Fibroblast of the aortic adventitia (primary cell): ENCODE results near the gene RAD51B. TPM values are rescaled to one million over a fixed set of nuclear protein-coding genes. Genes with fewer than 3 reads are reported as not detected.

Source experiments
- DNase-seq: peaks from one replicate; pipeline ENCODE4 v3.0.0-alpha.2; 2010; ENCODE audit warnings: low read depth
- H3K4me3 ChIP-seq: 2 replicates; pipeline ENCODE4 v1.5.1; 2011; ENCODE audit warnings: low read depth, mild to moderate bottlenecking, control low read depth, low read length, moderate library complexity
- total RNA-seq: library from RNA; depleted of rRNA; stranded (reverse); fragments of >200 nt; gene quantifications from 2 replicates; pipeline ENCODE4 v1.2.3, GENCODE V29; 2012; ENCODE audit warnings: low replicate concordance
- TF ChIP-seq, protein P1 (sequence below): IDR thresholded peaks from 2 replicates; pipeline ENCODE4 v1.5.1; 2011; ENCODE audit warnings: mild to moderate bottlenecking, low read length, control low read depth, inconsistent platforms; ENCODE audit not compliant: insufficient read depth

RAD51B gene
- total RNA-seq, 1 donor = 28.7 TPM

DNA sequence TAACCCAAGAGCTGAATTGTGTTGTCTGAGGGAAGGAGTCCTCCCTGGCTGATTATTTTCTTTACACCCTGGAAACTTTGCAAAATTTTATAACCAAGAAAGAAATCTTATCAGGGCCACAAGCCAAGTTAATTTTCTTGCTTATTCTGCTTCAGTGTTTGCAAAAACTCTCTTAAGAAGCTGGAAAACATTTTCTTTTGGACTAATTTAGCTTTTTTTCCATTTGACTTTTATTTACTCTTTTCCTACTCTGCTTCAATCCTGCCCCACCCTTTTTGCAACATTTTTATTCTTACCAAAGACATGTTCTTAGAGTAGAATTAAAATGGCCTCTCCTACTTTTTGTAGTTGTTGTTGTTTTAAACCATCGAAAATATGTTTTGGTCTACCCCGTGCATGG lies 594.5 kb downstream of the RAD51B start:
- H3K4me3 ChIP-seq = no peak overlapping the region
- no peak for DNase-seq
- TF ChIP-seq, protein P1, sequence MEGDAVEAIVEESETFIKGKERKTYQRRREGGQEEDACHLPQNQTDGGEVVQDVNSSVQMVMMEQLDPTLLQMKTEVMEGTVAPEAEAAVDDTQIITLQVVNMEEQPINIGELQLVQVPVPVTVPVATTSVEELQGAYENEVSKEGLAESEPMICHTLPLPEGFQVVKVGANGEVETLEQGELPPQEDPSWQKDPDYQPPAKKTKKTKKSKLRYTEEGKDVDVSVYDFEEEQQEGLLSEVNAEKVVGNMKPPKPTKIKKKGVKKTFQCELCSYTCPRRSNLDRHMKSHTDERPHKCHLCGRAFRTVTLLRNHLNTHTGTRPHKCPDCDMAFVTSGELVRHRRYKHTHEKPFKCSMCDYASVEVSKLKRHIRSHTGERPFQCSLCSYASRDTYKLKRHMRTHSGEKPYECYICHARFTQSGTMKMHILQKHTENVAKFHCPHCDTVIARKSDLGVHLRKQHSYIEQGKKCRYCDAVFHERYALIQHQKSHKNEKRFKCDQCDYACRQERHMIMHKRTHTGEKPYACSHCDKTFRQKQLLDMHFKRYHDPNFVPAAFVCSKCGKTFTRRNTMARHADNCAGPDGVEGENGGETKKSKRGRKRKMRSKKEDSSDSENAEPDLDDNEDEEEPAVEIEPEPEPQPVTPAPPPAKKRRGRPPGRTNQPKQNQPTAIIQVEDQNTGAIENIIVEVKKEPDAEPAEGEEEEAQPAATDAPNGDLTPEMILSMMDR = no peak

DNA sequence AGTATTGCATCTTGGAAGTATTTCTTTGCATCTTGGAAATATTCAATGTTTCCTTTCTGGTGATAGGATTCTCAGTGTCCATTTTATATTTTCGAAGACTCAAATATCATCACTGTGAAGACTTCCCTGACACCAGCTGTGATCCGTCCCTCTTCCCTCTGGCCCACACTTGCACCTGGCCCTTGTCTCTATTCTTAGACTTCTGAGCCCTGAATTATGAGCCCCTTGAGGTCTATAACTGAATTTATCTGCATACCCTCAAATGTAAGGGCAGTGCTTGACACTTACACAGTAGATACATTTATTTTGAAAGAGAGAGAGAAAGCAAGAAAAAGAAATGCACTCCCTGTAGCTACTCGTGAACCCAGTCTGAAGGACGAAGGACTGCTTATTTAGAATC lies 596.6 kb downstream of the RAD51B start:
- TF ChIP-seq, protein P1 = no peak
- no peak overlapping the region for H3K4me3 ChIP-seq
- no peak for DNase-seq

GRCh38 chr14:68417009-68417650 lies 597.6 kb downstream of the RAD51B start:
- DNase-seq = no peak
- TF ChIP-seq, protein P1 = no peak
- no peak overlapping the region for H3K4me3 ChIP-seq

DNA sequence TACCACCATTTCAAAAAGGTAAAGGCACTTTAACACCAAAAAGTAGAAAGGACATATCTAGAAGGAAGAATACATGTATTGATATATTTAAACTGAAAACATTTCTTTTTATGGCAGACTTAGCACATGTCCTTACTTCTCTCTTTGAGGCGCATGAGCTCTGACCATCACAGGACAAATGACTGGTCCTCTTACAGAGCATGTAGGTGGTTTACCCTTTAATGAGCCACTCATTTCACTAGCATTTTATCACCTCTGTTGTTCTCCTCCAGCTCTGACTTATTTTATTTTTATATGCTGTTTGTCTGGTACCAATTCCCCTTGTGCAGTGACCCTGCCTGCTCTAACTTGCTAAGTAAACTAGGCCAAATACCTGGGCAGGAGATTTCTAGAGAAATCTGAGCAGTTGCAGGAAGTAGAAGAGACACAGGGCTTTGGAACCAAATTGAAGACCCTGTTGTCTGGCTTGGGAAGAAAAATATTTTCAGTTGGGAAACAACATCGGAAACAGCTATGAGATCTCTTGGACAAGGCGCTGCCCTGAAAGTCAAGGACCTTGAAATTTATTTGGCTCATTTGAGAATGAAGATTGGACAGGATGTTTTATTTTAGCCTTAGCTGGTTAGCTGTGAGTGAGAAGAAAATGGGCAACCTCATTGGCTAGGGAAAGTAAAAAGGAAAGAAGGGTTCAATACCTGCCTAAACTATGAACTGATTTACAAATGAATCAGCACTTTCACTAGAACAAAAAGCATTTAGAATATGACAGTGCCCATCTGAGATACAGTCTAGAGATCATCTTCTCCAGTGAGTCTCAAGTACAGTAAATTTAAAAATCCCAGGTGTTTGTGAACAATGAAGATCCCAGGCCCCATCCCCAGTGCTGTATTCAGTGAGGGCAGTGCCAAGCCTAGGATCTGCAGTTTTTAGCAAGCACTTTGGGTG lies 598.9 kb downstream of the RAD51B start:
- no peak for DNase-seq
- TF ChIP-seq, protein P1 = no peak
- H3K4me3 ChIP-seq = no peak overlapping the region

DNA sequence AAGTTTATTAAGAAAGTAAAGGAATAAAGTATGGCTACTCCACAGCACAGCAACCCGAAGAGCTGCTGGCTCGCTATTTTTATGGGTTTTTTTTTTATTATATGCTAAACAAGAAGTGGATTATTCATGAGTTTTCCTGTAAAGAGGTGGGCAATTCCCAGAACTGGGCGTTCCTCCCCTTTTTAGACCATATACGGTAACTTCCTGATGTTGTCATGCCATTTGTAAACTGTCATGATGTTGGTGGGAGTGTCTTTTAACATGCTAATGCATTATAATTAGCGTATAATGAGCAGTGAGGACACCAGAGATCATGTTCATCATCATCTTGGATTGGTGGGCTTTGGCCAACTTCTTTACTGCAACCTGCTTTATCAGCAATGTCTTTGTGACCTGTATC lies 600.8 kb downstream of the RAD51B start:
- TF ChIP-seq, protein P1 = no peak
- DNase-seq = no peak
- no peak overlapping the region for H3K4me3 ChIP-seq

DNA sequence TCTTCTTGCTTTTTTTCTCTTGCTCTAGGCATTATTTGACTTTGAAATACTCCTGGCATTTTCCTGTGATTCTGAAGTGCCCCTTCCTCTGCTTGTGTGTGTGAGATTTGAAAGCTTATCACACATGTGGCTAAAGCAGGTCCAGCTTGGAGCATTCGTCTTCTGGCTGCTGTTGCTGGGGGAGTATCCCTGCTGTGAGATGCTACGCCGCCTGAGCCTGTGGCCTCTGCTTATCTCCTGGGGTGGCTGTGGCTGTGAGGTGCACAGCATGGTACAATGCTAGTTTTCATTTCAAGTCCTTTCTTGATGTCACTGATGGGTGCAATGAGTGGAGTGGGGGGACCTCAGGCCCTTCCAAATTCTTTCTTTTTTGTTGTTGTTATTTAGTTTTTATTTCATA lies 601.5 kb downstream of the RAD51B start:
- TF ChIP-seq, protein P1 = no peak
- no peak overlapping the region for H3K4me3 ChIP-seq
- no peak for DNase-seq
